ENCODE measurements around the gene MILR1.
A peak's percentile ranks its signal among the peaks of the same experiment; 100 is the strongest.
"Not testable (repeated sequence)": the region's sequence is repeated elsewhere in the genome, so short reads cannot be mapped to it uniquely, and the experiment has no call there.

Gene MILR1

GRCh38 chr17:64488301-64488700, 39.4 kb downstream of the MILR1 start:
- Histone ChIP-seq H3K4me3 (ENCODE audit: low read length) (no peak overlapping the region), H3K27me3 (ENCODE audit: control insufficient read depth, insufficient read depth, low read length) (no peaks in the 10 kb centered on the region), H3K4me1 (ENCODE audit: control insufficient read depth, low read depth, low read length) (no peaks in the 10 kb centered on the region), H3K27ac (ENCODE audit: low read length) (no peak overlapping the region), H3K9ac (ENCODE audit: low read length) (no peak overlapping the region), H3K9me3 (ENCODE audit: control insufficient read depth, low read depth, low read length) (no peaks in the 10 kb centered on the region), H3K36me3 (ENCODE audit: control insufficient read depth, low read depth, low read length) (peaks cover 76% of the 10 kb centered on the region)

GRCh38 chr17:64491034-64491860, 42.3 kb downstream of the MILR1 start:
- no peak overlapping the region for H3K27ac ChIP-seq (ENCODE audit: low read length)
- no peak overlapping the region for H3K4me3 ChIP-seq (ENCODE audit: low read length)
- H3K9ac ChIP-seq (ENCODE audit: low read length): no peak overlapping the region
- no peaks in the 10 kb centered on the region for H3K9me3 ChIP-seq (ENCODE audit: control insufficient read depth, low read depth, low read length)
- peaks cover 55% of the 10 kb centered on the region for H3K36me3 ChIP-seq (ENCODE audit: control insufficient read depth, low read depth, low read length)
- H3K4me1 ChIP-seq (ENCODE audit: control insufficient read depth, low read depth, low read length): no peaks in the 10 kb centered on the region
- H3K27me3 ChIP-seq (ENCODE audit: control insufficient read depth, insufficient read depth, low read length): no peaks in the 10 kb centered on the region

GRCh38 chr17:64491994-64492393, 43.1 kb downstream of the MILR1 start:
- Histone ChIP-seq H3K9ac (ENCODE audit: low read length) (no peak overlapping the region), H3K27ac (ENCODE audit: low read length) (no peak overlapping the region), H3K36me3 (ENCODE audit: control insufficient read depth, low read depth, low read length) (peaks cover 50% of the 10 kb centered on the region), H3K4me3 (ENCODE audit: low read length) (no peak overlapping the region), H3K9me3 (ENCODE audit: control insufficient read depth, low read depth, low read length) (no peaks in the 10 kb centered on the region), H3K4me1 (ENCODE audit: control insufficient read depth, low read depth, low read length) (no peaks in the 10 kb centered on the region), H3K27me3 (ENCODE audit: control insufficient read depth, insufficient read depth, low read length) (no peaks in the 10 kb centered on the region)

DNA sequence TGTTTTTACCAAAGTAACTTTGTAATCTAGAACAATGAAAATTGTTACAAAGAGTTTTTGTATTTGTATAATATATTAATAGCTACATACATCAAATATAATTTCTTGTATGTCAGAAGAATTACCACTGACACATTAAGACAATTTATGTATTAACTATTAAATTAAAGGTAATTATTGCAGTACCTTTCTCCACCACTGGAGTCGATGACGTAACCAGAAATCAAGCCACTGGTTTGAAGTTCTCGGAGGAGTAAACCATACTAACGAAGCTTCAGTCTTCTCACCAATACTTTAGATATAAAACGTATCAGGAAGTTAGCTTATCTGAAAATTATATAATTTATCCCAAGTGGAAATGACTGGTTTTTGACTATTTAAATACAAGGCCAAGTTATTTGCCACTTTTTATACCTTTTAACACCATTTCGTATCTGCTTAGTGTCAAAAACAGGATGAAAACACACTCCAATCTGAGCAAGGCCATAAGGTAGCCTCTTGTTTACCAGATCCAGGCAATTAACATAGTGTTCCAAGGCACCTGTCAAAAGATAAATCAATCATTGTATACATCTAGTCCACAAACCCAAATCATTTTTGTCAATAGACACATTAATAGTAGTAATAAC, 43.7 kb downstream of the MILR1 start:
- Histone ChIP-seq H3K27ac (ENCODE audit: low read length) (no peak overlapping the region), H3K36me3 (ENCODE audit: control insufficient read depth, low read depth, low read length) (peaks cover 46% of the 10 kb centered on the region), H3K9ac (ENCODE audit: low read length) (no peak overlapping the region), H3K4me3 (ENCODE audit: low read length) (no peak overlapping the region), H3K27me3 (ENCODE audit: control insufficient read depth, insufficient read depth, low read length) (no peaks in the 10 kb centered on the region), H3K9me3 (ENCODE audit: control insufficient read depth, low read depth, low read length) (no peaks in the 10 kb centered on the region), H3K4me1 (ENCODE audit: control insufficient read depth, low read depth, low read length) (no peaks in the 10 kb centered on the region)

GRCh38 chr17:64494121-64494520, 45.2 kb downstream of the MILR1 start:
- no peak overlapping the region for H3K27ac ChIP-seq (ENCODE audit: low read length)
- peaks cover 8% of the 10 kb centered on the region for H3K4me1 ChIP-seq (ENCODE audit: control insufficient read depth, low read depth, low read length)
- no peaks in the 10 kb centered on the region for H3K27me3 ChIP-seq (ENCODE audit: control insufficient read depth, insufficient read depth, low read length)
- H3K9ac ChIP-seq (ENCODE audit: low read length): no peak overlapping the region
- H3K9me3 ChIP-seq (ENCODE audit: control insufficient read depth, low read depth, low read length): no peaks in the 10 kb centered on the region
- H3K4me3 ChIP-seq (ENCODE audit: low read length): no peak overlapping the region
- peaks cover 49% of the 10 kb centered on the region for H3K36me3 ChIP-seq (ENCODE audit: control insufficient read depth, low read depth, low read length)

DNA sequence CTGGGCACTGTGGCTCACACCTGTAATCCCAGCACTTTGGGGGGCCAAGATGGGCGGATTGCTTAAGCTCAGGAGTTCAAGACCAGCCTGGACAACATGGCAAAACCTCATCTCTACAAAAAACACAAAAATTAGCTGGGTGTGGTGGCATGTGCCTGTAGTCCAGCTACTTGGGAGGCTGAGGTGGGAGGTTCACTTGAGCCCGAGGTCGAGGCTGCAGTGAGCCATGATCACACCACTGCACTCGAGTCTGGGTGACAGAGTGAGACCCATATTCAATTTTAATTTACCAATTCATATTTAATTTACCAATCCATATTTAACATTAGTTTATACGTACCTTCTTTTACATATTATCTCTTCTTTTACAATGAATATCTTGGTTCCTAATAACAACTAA, 46.4 kb downstream of the MILR1 start:
- H3K4me1 ChIP-seq (ENCODE audit: control insufficient read depth, low read depth, low read length); H3K9ac ChIP-seq (ENCODE audit: low read length); H3K9me3 ChIP-seq (ENCODE audit: control insufficient read depth, low read depth, low read length); H3K27ac ChIP-seq (ENCODE audit: low read length); H3K27me3 ChIP-seq (ENCODE audit: control insufficient read depth, insufficient read depth, low read length): not testable (repeated sequence)
- Histone ChIP-seq H3K36me3 (ENCODE audit: control insufficient read depth, low read depth, low read length) (peaks cover 52% of the 10 kb centered on the region), H3K4me3 (ENCODE audit: low read length) (peak overlapping the region; percentile 8)

GRCh38 chr17:64496348-64496785, 47.5 kb downstream of the MILR1 start:
- H3K27me3 ChIP-seq (ENCODE audit: control insufficient read depth, insufficient read depth, low read length): no peaks in the 10 kb centered on the region
- peak overlapping the region; percentile 83 for H3K4me3 ChIP-seq (ENCODE audit: low read length)
- no peaks in the 10 kb centered on the region for H3K9me3 ChIP-seq (ENCODE audit: control insufficient read depth, low read depth, low read length)
- H3K27ac ChIP-seq (ENCODE audit: low read length): no peak overlapping the region
- H3K9ac ChIP-seq (ENCODE audit: low read length): peak overlapping the region; percentile 63
- H3K36me3 ChIP-seq (ENCODE audit: control insufficient read depth, low read depth, low read length): peaks cover 52% of the 10 kb centered on the region
- peaks cover 8% of the 10 kb centered on the region for H3K4me1 ChIP-seq (ENCODE audit: control insufficient read depth, low read depth, low read length)

DNA sequence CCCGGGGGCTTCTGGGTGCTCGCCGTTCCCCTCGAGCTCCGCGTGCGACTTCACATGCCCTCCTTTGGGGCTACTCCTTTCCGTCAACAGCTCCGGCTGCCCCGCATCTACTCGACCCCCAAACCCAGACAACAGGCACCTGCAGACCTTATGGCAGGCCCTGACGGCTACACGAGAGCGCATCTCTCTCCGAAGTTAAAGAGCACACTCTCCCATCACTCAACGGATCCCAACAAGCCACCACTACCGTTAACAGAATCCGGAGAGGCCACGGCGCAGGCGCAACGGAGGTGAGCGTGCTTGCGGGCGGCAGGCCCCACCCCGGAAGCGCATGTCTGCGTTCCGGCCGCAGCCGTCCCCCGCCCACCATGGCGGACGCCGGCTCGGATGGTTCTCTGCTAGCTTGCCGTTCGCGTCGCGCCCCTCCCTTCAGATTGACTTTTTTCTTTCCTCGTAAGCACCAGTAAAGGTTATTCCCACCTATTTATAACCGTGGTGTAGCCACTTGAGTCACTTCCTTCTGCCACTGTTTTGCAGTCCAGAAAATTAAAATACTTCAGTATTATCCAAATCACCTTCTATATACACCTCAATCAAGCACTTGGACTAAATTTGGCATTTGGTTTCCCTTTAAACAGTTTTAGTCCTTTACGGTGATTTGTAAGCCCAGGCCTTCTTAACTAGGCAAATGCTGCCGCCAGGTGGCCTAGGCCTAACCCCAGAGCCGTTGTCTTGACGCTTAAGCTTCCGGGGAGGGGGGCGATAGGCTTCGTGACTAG, 48.1 kb downstream of the MILR1 start, which contains the start of gene POLG2:
Gene POLG2 (minus strand): TSS at position 269 of the 779 bp plus-strand sequence. CDS start 86 bp downstream, at position 183.
- Histone ChIP-seq H3K4me3 (ENCODE audit: low read length) (peak within 1 kb of the TSS; percentile 83), H3K9me3 (ENCODE audit: control insufficient read depth, low read depth, low read length) (no peaks in the 10 kb centered on the region), H3K4me1 (ENCODE audit: control insufficient read depth, low read depth, low read length) (peaks cover 8% of the 10 kb centered on the region), H3K9ac (ENCODE audit: low read length) (peak within 1 kb of the TSS; percentile 63), H3K27me3 (ENCODE audit: control insufficient read depth, insufficient read depth, low read length) (no peaks in the 10 kb centered on the region), H3K36me3 (ENCODE audit: control insufficient read depth, low read depth, low read length) (peaks cover 52% of the 10 kb centered on the region), H3K27ac (ENCODE audit: low read length) (peak within 1 kb of the TSS; percentile 77)

DNA sequence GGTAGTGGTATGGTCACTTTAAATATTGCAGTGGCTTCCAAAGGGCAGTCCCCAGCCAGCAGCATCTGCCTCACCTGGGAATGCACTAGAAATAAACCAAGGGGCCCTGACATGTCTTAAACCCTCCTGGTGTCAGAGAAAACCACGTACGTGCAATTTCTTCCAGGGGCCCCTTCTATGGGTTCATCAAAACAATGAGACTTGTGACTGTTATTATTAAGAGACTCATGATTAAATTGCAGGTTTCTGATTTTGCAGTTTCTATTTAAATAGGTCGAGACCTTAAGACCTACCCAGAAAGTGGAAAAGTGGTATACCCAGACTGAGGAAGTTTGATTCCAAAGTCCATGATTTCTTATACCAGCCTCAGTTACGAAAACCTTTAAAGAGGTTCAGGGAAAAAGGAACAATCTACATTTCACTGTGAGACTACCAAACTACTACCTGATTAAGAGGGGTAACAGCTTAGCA, 48.7 kb downstream of the MILR1 start:
- H3K36me3 ChIP-seq (ENCODE audit: control insufficient read depth, low read depth, low read length): peaks cover 54% of the 10 kb centered on the region
- H3K27ac ChIP-seq (ENCODE audit: low read length): no peak overlapping the region
- peak overlapping the region; percentile 83 for H3K4me3 ChIP-seq (ENCODE audit: low read length)
- no peaks in the 10 kb centered on the region for H3K9me3 ChIP-seq (ENCODE audit: control insufficient read depth, low read depth, low read length)
- no peaks in the 10 kb centered on the region for H3K27me3 ChIP-seq (ENCODE audit: control insufficient read depth, insufficient read depth, low read length)
- H3K9ac ChIP-seq (ENCODE audit: low read length): peak overlapping the region; percentile 63
- H3K4me1 ChIP-seq (ENCODE audit: control insufficient read depth, low read depth, low read length): peaks cover 8% of the 10 kb centered on the region

DNA sequence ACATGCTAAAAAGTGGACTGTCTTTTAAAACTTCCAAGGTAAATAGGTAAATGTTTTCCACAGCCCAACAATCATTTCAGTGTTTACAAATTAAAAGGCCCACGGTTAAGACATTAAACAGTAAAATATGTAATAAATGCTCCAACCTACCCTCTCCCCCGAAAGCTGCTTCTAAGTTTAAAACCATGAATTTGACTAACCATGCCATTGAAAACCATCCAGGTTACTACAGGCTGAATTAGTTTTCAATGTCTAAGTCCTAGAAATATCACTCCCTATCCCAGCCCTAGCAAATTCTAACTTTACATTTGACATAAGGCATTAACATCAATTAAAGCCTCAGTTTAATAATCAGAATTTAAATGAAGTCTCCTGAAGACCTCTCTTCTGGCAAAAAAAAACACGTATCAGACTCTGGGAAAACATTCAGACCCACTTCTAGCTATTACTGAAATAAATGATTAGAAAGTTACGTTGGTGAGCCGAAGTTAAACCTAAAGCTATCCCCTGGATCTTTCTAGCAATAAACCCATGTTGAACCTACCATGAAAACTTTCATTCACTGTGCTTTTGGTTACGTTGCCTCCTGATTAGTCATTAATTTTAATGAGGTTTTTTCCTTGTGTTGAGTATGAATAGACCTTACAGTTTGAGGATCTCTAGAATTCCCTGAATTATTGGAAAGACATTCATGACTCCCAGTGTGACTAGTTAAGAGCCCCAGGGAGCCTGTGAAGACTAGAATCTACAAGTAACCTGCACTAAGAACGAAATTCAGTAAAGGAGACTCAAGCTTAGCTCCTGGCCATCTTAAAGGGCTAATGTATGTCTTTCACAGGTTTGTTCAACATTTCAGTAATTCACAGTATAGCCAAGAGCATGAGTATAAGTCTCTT, 49.6 kb downstream of the MILR1 start:
- peak overlapping the region; percentile 63 for H3K9ac ChIP-seq (ENCODE audit: low read length)
- H3K27ac ChIP-seq (ENCODE audit: low read length): no peak overlapping the region
- peak overlapping the region; percentile 83 for H3K4me3 ChIP-seq (ENCODE audit: low read length)
- H3K27me3 ChIP-seq (ENCODE audit: control insufficient read depth, insufficient read depth, low read length): no peaks in the 10 kb centered on the region
- H3K36me3 ChIP-seq (ENCODE audit: control insufficient read depth, low read depth, low read length): peaks cover 58% of the 10 kb centered on the region
- no peaks in the 10 kb centered on the region for H3K9me3 ChIP-seq (ENCODE audit: control insufficient read depth, low read depth, low read length)
- peaks cover 8% of the 10 kb centered on the region for H3K4me1 ChIP-seq (ENCODE audit: control insufficient read depth, low read depth, low read length)
